Measurements from ENCODE around the gene SEMA6A.

Gene SEMA6A

GRCh38 chr5:116466727-116467464, 107.7 kb downstream of the SEMA6A start:
- Histone ChIP-seq H3K9me3 (ENCODE audit: control insufficient read depth, low read length) (peaks cover 8% of the 10 kb centered on the region), H3K4me3 (ENCODE audit: low read length) (no peak overlapping the region), H3K36me3 (ENCODE audit: control insufficient read depth, insufficient read depth, low read length, severe bottlenecking) (no peaks in the 10 kb centered on the region), H3K27me3 (replicated peaks; ENCODE audit: control insufficient read depth, insufficient read depth, low read length) (no peaks in the 10 kb centered on the region), H3K4me1 (ENCODE audit: control insufficient read depth, insufficient read depth, low read length) (no peaks in the 10 kb centered on the region), H3K9ac (ENCODE audit: low read length) (no peak overlapping the region)
- DNase-seq (ENCODE audit: low read depth): no peak

GRCh38 chr5:116465411-116465810, 109.2 kb downstream of the SEMA6A start:
- Histone ChIP-seq H3K4me1 (ENCODE audit: control insufficient read depth, insufficient read depth, low read length) (no peaks in the 10 kb centered on the region), H3K9me3 (ENCODE audit: control insufficient read depth, low read length) (peaks cover 8% of the 10 kb centered on the region), H3K4me3 (ENCODE audit: low read length) (no peak overlapping the region), H3K36me3 (ENCODE audit: control insufficient read depth, insufficient read depth, low read length, severe bottlenecking) (no peaks in the 10 kb centered on the region), H3K9ac (ENCODE audit: low read length) (no peak overlapping the region), H3K27me3 (replicated peaks; ENCODE audit: control insufficient read depth, insufficient read depth, low read length) (no peaks in the 10 kb centered on the region)
- DNase-seq (ENCODE audit: low read depth): no peak

GRCh38 chr5:116464144-116464708, 110.4 kb downstream of the SEMA6A start:
- no peaks in the 10 kb centered on the region for H3K4me1 ChIP-seq (ENCODE audit: control insufficient read depth, insufficient read depth, low read length)
- DNase-seq (ENCODE audit: low read depth): no peak
- no peaks in the 10 kb centered on the region for H3K36me3 ChIP-seq (ENCODE audit: control insufficient read depth, insufficient read depth, low read length, severe bottlenecking)
- H3K27me3 ChIP-seq (replicated peaks; ENCODE audit: control insufficient read depth, insufficient read depth, low read length): no peaks in the 10 kb centered on the region
- peaks cover 8% of the 10 kb centered on the region for H3K9me3 ChIP-seq (ENCODE audit: control insufficient read depth, low read length)
- H3K9ac ChIP-seq (ENCODE audit: low read length): no peak overlapping the region
- H3K4me3 ChIP-seq (ENCODE audit: low read length): no peak overlapping the region

- H3K9ac ChIP-seq (ENCODE audit: low read length): no peak overlapping the region
- no peak overlapping the region for H3K4me3 ChIP-seq (ENCODE audit: low read length)
- no peaks in the 10 kb centered on the region for H3K9me3 ChIP-seq (ENCODE audit: control insufficient read depth, low read length)
- H3K27me3 ChIP-seq (replicated peaks; ENCODE audit: control insufficient read depth, insufficient read depth, low read length): no peaks in the 10 kb centered on the region
- no peaks in the 10 kb centered on the region for H3K4me1 ChIP-seq (ENCODE audit: control insufficient read depth, insufficient read depth, low read length)
- DNase-seq (ENCODE audit: low read depth): no peak
- H3K36me3 ChIP-seq (ENCODE audit: control insufficient read depth, insufficient read depth, low read length, severe bottlenecking): no peaks in the 10 kb centered on the region
Measured at GRCh38 chr5:116462500-116462899, 112.1 kb downstream of the SEMA6A start.

- Histone ChIP-seq H3K4me1 (ENCODE audit: control insufficient read depth, insufficient read depth, low read length) (peaks cover 8% of the 10 kb centered on the region), H3K9ac (ENCODE audit: low read length) (no peak overlapping the region), H3K9me3 (ENCODE audit: control insufficient read depth, low read length) (no peaks in the 10 kb centered on the region), H3K4me3 (ENCODE audit: low read length) (no peak overlapping the region), H3K27me3 (replicated peaks; ENCODE audit: control insufficient read depth, insufficient read depth, low read length) (no peaks in the 10 kb centered on the region), H3K36me3 (ENCODE audit: control insufficient read depth, insufficient read depth, low read length, severe bottlenecking) (no peaks in the 10 kb centered on the region)
- DNase-seq (ENCODE audit: low read depth): no peak
Measured at GRCh38 chr5:116459301-116459700, 115.3 kb downstream of the SEMA6A start.

- no peaks in the 10 kb centered on the region for H3K9me3 ChIP-seq (ENCODE audit: control insufficient read depth, low read length)
- H3K9ac ChIP-seq (ENCODE audit: low read length): no peak overlapping the region
- DNase-seq (ENCODE audit: low read depth): no peak
- H3K4me3 ChIP-seq (ENCODE audit: low read length): no peak overlapping the region
- H3K4me1 ChIP-seq (ENCODE audit: control insufficient read depth, insufficient read depth, low read length): peaks cover 13% of the 10 kb centered on the region
- H3K36me3 ChIP-seq (ENCODE audit: control insufficient read depth, insufficient read depth, low read length, severe bottlenecking): no peaks in the 10 kb centered on the region
- no peaks in the 10 kb centered on the region for H3K27me3 ChIP-seq (replicated peaks; ENCODE audit: control insufficient read depth, insufficient read depth, low read length)
Measured at GRCh38 chr5:116457062-116457461, 117.6 kb downstream of the SEMA6A start.

- Histone ChIP-seq H3K36me3 (ENCODE audit: control insufficient read depth, insufficient read depth, low read length, severe bottlenecking) (no peaks in the 10 kb centered on the region), H3K9me3 (ENCODE audit: control insufficient read depth, low read length) (no peaks in the 10 kb centered on the region), H3K4me1 (ENCODE audit: control insufficient read depth, insufficient read depth, low read length) (peaks cover 13% of the 10 kb centered on the region), H3K9ac (ENCODE audit: low read length) (no peak overlapping the region), H3K27me3 (replicated peaks; ENCODE audit: control insufficient read depth, insufficient read depth, low read length) (no peaks in the 10 kb centered on the region), H3K4me3 (ENCODE audit: low read length) (no peak overlapping the region)
- no peak for DNase-seq (ENCODE audit: low read depth)
Measured at GRCh38 chr5:116456036-116456435, 118.6 kb downstream of the SEMA6A start.

- no peaks in the 10 kb centered on the region for H3K27me3 ChIP-seq (replicated peaks; ENCODE audit: control insufficient read depth, insufficient read depth, low read length)
- peak overlapping the region; percentile 64 for H3K4me3 ChIP-seq (ENCODE audit: low read length)
- no peaks in the 10 kb centered on the region for H3K9me3 ChIP-seq (ENCODE audit: control insufficient read depth, low read length)
- no peaks in the 10 kb centered on the region for H3K36me3 ChIP-seq (ENCODE audit: control insufficient read depth, insufficient read depth, low read length, severe bottlenecking)
- no peak overlapping the region for H3K9ac ChIP-seq (ENCODE audit: low read length)
- H3K4me1 ChIP-seq (ENCODE audit: control insufficient read depth, insufficient read depth, low read length): peaks cover 13% of the 10 kb centered on the region
- peak; percentile 34 for DNase-seq (ENCODE audit: low read depth)
Measured at GRCh38 chr5:116455061-116455460, 119.6 kb downstream of the SEMA6A start.

GRCh38 chr5:116454417-116454927, 120.2 kb downstream of the SEMA6A start:
- Histone ChIP-seq H3K9ac (ENCODE audit: low read length) (no peak overlapping the region), H3K4me3 (ENCODE audit: low read length) (peak overlapping the region; percentile 64), H3K36me3 (ENCODE audit: control insufficient read depth, insufficient read depth, low read length, severe bottlenecking) (no peaks in the 10 kb centered on the region), H3K9me3 (ENCODE audit: control insufficient read depth, low read length) (no peaks in the 10 kb centered on the region), H3K27me3 (replicated peaks; ENCODE audit: control insufficient read depth, insufficient read depth, low read length) (no peaks in the 10 kb centered on the region), H3K4me1 (ENCODE audit: control insufficient read depth, insufficient read depth, low read length) (peaks cover 13% of the 10 kb centered on the region)
- DNase-seq (ENCODE audit: low read depth): peak; percentile 91

- Histone ChIP-seq H3K4me1 (ENCODE audit: control insufficient read depth, insufficient read depth, low read length) (peaks cover 13% of the 10 kb centered on the region), H3K9ac (ENCODE audit: low read length) (no peak overlapping the region), H3K27me3 (replicated peaks; ENCODE audit: control insufficient read depth, insufficient read depth, low read length) (no peaks in the 10 kb centered on the region), H3K9me3 (ENCODE audit: control insufficient read depth, low read length) (no peaks in the 10 kb centered on the region), H3K36me3 (ENCODE audit: control insufficient read depth, insufficient read depth, low read length, severe bottlenecking) (no peaks in the 10 kb centered on the region), H3K4me3 (ENCODE audit: low read length) (peak overlapping the region; percentile 64)
- no peak for DNase-seq (ENCODE audit: low read depth)
Measured at GRCh38 chr5:116453988-116454411, 120.6 kb downstream of the SEMA6A start.

- H3K9me3 ChIP-seq (ENCODE audit: control insufficient read depth, low read length): no peaks in the 10 kb centered on the region
- H3K27me3 ChIP-seq (replicated peaks; ENCODE audit: control insufficient read depth, insufficient read depth, low read length): no peaks in the 10 kb centered on the region
- H3K4me3 ChIP-seq (ENCODE audit: low read length): no peak overlapping the region
- no peak for DNase-seq (ENCODE audit: low read depth)
- H3K4me1 ChIP-seq (ENCODE audit: control insufficient read depth, insufficient read depth, low read length): peaks cover 13% of the 10 kb centered on the region
- H3K36me3 ChIP-seq (ENCODE audit: control insufficient read depth, insufficient read depth, low read length, severe bottlenecking): no peaks in the 10 kb centered on the region
- no peak overlapping the region for H3K9ac ChIP-seq (ENCODE audit: low read length)
Measured at GRCh38 chr5:116452774-116453368, 121.8 kb downstream of the SEMA6A start.
